T1000 (cell line): ENCODE results near the gene DTNB.
"Not testable (repeated sequence)": the region's sequence is repeated elsewhere in the genome, so short reads cannot be mapped to it uniquely, and the experiment has no call there.

ENCODE experiments used
- DNase-seq: peaks from one replicate; lab custom pipeline; 2025; ENCODE audit warnings: mixed read lengths; lab: John Stamatoyannopoulos, UW

DTNB gene

GRCh38 chr2:25673300-25674076, at the start of gene DTNB:
TSS of gene DTNB (minus strand) at chr2:25673577. CDS start at chr2:25652660, 20,917 bp downstream.
- DNase-seq: peak; percentile 72

- no peak for DNase-seq
These were observed 48.8 kb upstream of the DTNB start for GRCh38 chr2:25722224-25722623.

GRCh38 chr2:25720575-25720974, 47.2 kb upstream of the DTNB start:
- DNase-seq: no peak

GRCh38 chr2:25714740-25715139, 41.4 kb upstream of the DTNB start:
- no peak for DNase-seq

- DNase-seq: no peak
These were observed 39.1 kb upstream of the DTNB start for GRCh38 chr2:25712455-25712854.

GRCh38 chr2:25711675-25712354, 38.4 kb upstream of the DTNB start:
- no peak for DNase-seq

GRCh38 chr2:25710750-25711149, 37.4 kb upstream of the DTNB start:
- no peak for DNase-seq

- no peak for DNase-seq
These were observed 36.0 kb upstream of the DTNB start for GRCh38 chr2:25709349-25709748.

- DNase-seq: no peak
These were observed 34.7 kb upstream of the DTNB start for GRCh38 chr2:25707927-25708590.

- not testable (repeated sequence) for DNase-seq
These were observed 32.2 kb upstream of the DTNB start for GRCh38 chr2:25705575-25705974.

- no peak for DNase-seq
These were observed 28.4 kb upstream of the DTNB start for GRCh38 chr2:25701801-25702200.

GRCh38 chr2:25700221-25700660, 26.9 kb upstream of the DTNB start:
- no peak for DNase-seq

GRCh38 chr2:25699216-25699615, 25.8 kb upstream of the DTNB start:
- no peak for DNase-seq

- no peak for DNase-seq
These were observed 25.4 kb upstream of the DTNB start for GRCh38 chr2:25698752-25699151.

GRCh38 chr2:25697559-25698341, 24.4 kb upstream of the DTNB start:
- DNase-seq: no peak

GRCh38 chr2:25692737-25693445, 19.5 kb upstream of the DTNB start:
- no peak for DNase-seq

- no peak for DNase-seq
These were observed 18.8 kb upstream of the DTNB start for GRCh38 chr2:25692143-25692542.

- no peak for DNase-seq
These were observed 16.7 kb upstream of the DTNB start for GRCh38 chr2:25690058-25690457.

GRCh38 chr2:25688236-25688635, 14.9 kb upstream of the DTNB start:
- DNase-seq: no peak

- no peak for DNase-seq
These were observed 12.4 kb upstream of the DTNB start for GRCh38 chr2:25685741-25686140.
